Retinal pigment epithelial cell (primary cell): ENCODE data around the gene ALK.

Experiments used
- DNase-seq: peaks from one replicate; pipeline ENCODE4 v3.0.0-alpha.2; 2010; ENCODE audit warnings: low read depth
- H3K4me3 ChIP-seq: 2 replicates; pipeline ENCODE4 v1.5.1; 2011; ENCODE audit warnings: mild to moderate bottlenecking, low read length, control low read depth, moderate library complexity
- TF ChIP-seq, protein P1 (sequence below): conservative IDR thresholded peaks from 2 replicates; pipeline ENCODE4 v1.5.1; 2011; ENCODE audit warnings: low read depth, low read length, control low read depth, inconsistent platforms

Gene ALK

GRCh38 chr2:29611261-29611660 lies 310.1 kb downstream of the ALK start:
- DNase-seq = no peak

DNA sequence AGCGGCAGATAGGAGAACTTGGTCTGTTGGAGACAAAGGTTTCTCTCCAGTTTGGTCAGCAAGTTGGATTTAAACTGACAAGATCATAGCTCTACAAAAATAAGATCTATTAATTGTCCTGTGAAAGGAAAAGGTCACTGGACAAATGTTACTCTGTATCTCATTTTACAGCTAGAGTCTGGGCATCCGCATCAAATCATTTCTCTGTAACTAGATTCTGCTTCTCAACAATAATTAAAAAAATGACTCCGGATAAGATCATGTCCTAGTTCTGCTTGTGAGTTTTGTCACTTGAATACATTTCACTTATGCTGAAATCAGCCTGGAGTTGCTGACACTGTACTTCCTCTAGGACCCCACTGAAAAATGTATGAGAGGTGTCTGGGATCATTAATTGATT lies 310.8 kb downstream of the ALK start:
- TF ChIP-seq, protein P1, sequence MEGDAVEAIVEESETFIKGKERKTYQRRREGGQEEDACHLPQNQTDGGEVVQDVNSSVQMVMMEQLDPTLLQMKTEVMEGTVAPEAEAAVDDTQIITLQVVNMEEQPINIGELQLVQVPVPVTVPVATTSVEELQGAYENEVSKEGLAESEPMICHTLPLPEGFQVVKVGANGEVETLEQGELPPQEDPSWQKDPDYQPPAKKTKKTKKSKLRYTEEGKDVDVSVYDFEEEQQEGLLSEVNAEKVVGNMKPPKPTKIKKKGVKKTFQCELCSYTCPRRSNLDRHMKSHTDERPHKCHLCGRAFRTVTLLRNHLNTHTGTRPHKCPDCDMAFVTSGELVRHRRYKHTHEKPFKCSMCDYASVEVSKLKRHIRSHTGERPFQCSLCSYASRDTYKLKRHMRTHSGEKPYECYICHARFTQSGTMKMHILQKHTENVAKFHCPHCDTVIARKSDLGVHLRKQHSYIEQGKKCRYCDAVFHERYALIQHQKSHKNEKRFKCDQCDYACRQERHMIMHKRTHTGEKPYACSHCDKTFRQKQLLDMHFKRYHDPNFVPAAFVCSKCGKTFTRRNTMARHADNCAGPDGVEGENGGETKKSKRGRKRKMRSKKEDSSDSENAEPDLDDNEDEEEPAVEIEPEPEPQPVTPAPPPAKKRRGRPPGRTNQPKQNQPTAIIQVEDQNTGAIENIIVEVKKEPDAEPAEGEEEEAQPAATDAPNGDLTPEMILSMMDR = no peak
- DNase-seq = no peak
- no peak overlapping the region for H3K4me3 ChIP-seq

More at GRCh38 chr2:29611261-29611660, 310.1 kb downstream of the ALK start:
- TF ChIP-seq, protein P1 = no peak
- no peak overlapping the region for H3K4me3 ChIP-seq

DNA sequence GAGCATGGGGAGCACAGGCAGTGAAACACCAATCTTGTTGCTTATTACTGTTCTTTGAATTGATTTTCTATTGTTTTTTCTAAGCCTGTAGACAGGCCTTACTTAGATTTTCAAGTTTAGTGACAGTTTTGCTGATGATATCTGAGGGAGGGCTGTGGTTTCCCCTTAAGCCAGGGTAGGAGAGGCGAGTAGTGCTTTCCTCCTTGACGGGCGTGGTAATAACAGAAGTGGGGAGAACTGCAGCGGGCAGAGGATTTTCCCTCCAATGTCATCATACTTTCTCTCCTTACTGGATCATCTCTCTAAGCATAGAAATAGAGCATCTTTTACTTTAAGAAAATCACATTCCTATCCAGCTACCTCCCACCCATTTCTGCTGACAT lies 314.4 kb downstream of the ALK start:
- no peak for DNase-seq
- no peak overlapping the region for H3K4me3 ChIP-seq
- TF ChIP-seq, protein P1 = no peak

- H3K4me3 ChIP-seq = no peak overlapping the region
These were observed 315.0 kb downstream of the ALK start for GRCh38 chr2:29606104-29607037.

GRCh38 chr2:29603341-29603740 lies 318.0 kb downstream of the ALK start:
- TF ChIP-seq, protein P1 = no peak
- H3K4me3 ChIP-seq = no peak overlapping the region
- DNase-seq = no peak

More at GRCh38 chr2:29606104-29607037, 315.0 kb downstream of the ALK start:
- TF ChIP-seq, protein P1 = no peak
- peak; percentile 30 for DNase-seq

GRCh38 chr2:29601872-29602271 lies 319.5 kb downstream of the ALK start:
- DNase-seq = no peak

GRCh38 chr2:29601321-29601720 lies 320.1 kb downstream of the ALK start:
- TF ChIP-seq, protein P1 = no peak
- DNase-seq = no peak
- no peak overlapping the region for H3K4me3 ChIP-seq

More at GRCh38 chr2:29601872-29602271, 319.5 kb downstream of the ALK start:
- TF ChIP-seq, protein P1 = no peak
- no peak overlapping the region for H3K4me3 ChIP-seq
